ENCODE measurements around the gene MAP2.

The MAP2 gene, protein sequence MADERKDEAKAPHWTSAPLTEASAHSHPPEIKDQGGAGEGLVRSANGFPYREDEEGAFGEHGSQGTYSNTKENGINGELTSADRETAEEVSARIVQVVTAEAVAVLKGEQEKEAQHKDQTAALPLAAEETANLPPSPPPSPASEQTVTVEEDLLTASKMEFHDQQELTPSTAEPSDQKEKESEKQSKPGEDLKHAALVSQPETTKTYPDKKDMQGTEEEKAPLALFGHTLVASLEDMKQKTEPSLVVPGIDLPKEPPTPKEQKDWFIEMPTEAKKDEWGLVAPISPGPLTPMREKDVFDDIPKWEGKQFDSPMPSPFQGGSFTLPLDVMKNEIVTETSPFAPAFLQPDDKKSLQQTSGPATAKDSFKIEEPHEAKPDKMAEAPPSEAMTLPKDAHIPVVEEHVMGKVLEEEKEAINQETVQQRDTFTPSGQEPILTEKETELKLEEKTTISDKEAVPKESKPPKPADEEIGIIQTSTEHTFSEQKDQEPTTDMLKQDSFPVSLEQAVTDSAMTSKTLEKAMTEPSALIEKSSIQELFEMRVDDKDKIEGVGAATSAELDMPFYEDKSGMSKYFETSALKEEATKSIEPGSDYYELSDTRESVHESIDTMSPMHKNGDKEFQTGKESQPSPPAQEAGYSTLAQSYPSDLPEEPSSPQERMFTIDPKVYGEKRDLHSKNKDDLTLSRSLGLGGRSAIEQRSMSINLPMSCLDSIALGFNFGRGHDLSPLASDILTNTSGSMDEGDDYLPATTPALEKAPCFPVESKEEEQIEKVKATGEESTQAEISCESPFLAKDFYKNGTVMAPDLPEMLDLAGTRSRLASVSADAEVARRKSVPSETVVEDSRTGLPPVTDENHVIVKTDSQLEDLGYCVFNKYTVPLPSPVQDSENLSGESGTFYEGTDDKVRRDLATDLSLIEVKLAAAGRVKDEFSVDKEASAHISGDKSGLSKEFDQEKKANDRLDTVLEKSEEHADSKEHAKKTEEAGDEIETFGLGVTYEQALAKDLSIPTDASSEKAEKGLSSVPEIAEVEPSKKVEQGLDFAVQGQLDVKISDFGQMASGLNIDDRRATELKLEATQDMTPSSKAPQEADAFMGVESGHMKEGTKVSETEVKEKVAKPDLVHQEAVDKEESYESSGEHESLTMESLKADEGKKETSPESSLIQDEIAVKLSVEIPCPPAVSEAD (N-terminal part only)

DNA sequence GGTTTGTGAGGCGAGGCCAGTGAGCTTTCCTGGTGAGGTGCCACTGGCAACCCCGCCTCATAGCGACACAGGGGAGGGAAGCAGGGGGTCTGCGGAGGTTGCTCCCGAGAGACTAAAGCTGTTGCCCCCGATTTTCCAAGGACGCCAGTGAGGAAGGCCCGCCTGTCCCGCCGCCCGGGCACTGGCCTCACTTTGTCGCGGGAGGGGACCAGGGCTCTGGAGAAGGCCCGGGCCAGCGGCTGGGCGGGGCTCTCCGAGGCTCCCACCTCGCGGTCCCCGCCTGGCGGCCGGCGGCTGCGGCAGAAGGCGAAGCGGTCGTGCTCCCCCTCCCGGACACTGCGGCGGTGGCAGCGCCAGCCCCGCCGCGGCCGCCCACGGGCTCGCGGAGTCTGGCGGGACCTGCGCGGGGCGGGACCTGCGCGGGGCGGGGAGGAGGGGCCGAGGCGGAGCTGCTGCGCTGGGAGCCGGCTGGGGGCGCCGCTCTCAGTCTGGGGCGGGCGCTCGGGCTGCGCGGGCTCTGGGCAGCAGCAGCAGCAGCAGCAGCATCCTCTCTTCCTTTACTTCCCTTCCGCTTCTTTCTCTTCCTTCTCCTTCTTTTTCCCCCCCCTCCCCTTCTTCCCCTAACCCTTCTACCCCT lies at the start of gene MAP2:
TSS of gene MAP2 (plus strand) at position 486 of the 637 bp plus-strand sequence. CDS start 229,124 bp downstream, outside the sequence.
- DNase-seq (ENCODE audit: low read depth): peak; percentile 22

DNA sequence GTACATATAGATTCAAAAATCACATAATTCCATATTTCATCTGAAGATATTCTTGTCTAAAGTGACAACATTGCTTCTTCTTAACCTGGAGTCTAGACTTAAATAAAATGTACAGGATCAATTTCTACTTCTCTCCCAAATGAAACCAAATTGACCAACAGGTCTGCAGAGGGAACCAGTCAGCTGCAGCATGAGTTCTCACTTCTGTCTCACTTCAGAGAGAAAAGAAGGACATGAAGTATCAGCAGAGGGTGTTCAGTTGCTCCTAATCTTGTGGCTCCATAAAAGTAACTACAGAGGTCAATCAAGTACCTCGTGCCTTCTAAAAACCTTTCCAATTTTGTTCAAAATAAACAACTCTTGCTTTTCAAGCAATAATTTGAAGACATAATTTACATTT lies 47.2 kb upstream of the MAP2 start:
- DNase-seq (ENCODE audit: low read depth): no peak

DNA sequence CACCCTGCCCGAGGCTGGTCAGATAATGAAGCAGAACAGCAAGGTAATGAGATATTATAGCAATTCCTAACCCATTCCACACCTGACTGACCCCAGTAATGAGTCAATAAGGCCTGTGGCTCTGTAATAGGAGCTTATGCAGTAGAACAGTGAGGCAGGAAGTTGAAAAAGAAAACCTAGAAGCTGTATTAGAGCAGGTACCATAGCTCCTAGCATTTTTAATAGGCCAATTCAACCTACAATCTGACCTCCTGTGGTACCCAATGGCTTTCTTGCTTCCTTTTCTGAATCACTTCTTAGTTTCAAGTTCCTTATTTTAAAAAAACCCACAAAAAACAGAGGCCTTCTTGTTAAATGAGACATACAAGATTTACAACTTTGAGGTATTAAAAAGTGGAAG lies 43.6 kb upstream of the MAP2 start:
- DNase-seq (ENCODE audit: low read depth): no peak

DNA sequence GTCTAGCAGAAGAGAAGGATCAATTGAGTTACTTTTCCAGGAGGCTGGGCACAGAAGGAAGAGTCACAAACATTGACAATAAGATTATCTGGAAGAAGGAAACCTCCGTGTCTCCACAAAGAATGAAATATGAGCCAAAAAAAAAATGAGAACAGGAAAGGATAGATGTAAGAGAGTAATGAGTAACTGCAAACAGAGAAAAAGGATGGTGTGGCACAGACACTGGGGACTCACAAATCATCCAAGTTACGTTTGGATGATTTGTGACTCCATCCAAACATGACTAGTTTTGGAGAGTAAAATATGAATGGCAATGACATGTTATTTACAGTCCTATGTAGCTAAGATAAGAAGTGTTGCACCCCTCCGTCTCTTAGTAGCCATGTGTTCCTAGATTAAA lies 42.8 kb upstream of the MAP2 start:
- no peak for DNase-seq (ENCODE audit: low read depth)

DNA sequence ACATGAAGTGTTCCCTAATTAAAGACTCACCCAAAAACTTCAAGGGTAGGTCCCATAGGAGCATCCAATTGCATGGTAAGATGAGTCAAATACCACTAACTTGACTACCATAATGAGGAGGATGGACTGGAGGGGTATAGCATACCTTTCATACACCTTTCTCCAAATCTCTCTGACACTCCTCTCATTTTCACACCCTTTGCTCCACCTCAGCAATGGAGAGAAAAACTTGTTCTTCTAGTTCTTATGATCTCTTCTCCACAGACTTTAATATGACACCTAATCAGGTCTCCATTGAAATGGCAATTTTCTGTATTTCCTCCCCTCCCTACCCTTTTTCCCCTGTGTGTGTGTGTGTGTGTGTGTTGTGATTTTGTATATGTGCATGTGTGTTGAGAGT lies 41.1 kb upstream of the MAP2 start:
- no peak for DNase-seq (ENCODE audit: low read depth)

DNA sequence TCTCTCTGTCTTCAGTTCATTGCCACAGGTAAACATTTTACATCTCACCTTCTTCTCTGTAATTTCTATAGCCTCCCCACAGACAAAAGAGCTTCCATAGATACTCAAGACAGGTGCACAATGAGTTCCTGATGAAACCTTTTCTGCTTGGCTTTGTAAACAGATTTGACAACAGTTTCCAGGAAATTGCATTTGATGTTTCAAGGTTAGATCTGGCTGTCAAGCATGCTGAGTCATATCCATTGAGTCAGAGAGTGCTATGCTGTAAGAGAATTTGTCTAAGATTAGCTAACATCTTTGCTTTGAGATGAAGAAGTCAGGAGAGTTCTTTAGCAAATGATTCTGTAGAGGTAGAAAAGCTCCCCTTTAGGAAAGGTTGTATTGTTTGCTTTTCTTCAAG lies 40.6 kb upstream of the MAP2 start:
- DNase-seq (ENCODE audit: low read depth): no peak

DNA sequence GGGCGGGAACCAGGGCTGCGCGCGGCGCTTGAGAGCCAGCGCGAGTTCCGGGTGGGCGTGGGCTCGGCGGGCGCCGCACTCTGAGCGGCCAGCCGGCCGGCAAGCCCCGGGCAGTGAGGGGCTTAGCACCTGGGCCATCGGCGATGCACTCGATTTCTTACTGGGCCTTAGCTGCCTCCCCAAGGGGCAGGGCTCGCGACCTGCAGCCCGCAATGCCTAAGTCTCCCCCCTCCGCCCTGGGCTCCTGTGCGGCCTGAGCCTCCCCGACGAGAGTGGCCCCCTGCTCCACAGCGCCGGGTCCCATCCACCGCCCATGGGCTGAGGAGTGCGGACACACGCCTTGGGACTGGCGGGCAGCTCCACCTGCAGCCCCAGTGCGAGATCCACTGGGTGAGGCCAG lies 36.5 kb upstream of the MAP2 start:
- DNase-seq (ENCODE audit: low read depth): no peak

DNA sequence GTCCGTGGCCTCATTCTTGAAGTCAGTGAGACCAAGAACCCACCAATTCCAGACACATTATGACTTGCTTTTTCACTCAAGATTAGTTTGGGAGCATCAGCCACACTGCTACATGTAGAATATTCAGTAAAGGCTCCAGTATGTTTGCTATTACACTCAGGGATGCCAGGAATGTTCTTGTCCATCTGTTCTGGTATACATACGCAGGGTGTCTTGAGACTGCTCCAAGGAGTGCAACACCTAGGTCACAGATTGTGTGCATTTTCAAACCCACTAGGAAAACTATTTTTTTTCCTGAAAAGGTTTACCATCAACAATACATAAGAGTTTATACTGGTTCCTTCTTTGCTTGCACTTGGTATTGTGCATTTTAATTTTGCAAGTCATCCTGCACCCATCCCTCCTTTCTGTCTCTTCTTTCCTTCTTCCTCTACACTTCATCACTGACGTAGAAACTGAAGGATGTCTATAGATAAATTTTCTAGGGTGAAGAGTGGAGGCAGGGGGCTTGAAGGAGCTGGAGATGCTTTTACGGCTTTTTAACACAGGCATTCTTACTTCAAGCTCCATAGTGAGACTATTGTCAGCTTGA lies 35.3 kb upstream of the MAP2 start:
- DNase-seq (ENCODE audit: low read depth): no peak

DNA sequence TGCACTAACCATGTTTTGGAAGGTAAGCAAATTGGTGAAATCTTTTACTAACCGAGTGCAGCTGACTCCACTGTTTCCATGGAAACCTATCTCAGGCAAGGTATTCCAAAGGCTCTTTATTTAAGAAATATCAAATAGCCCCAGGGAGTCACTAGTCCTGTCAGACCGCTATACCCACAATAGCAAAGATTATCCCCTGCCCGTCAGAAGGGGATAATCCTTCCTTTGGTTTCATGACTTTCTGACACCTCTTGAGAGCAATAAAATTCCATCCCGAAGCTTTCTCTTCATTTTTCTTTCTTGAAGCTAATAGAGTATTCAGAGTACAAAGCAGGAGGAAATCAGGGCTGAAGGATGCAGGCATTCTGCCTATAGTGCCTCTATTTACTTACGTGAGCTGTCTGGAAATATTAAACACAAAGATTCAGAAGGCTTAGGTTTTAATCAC lies 34.7 kb upstream of the MAP2 start:
- DNase-seq (ENCODE audit: low read depth): no peak

DNA sequence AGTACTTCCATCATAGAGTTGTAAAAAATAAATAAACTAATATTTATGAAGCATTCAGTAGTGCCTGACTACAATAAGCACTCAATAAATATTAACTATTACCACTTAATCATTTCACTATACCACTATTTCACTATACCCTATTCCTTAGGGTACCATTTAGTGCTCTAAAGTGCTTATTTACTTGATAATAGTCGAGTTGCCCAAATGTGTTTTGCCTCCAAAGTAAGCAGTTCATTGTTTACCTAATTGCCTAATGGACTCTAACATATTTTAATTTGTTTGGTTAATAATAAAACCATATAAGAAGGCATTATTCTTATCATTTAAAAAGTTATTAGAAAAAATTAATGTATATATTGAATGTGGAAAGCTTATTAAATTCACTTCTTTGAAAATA lies 33.0 kb upstream of the MAP2 start:
- DNase-seq (ENCODE audit: low read depth): no peak

DNA sequence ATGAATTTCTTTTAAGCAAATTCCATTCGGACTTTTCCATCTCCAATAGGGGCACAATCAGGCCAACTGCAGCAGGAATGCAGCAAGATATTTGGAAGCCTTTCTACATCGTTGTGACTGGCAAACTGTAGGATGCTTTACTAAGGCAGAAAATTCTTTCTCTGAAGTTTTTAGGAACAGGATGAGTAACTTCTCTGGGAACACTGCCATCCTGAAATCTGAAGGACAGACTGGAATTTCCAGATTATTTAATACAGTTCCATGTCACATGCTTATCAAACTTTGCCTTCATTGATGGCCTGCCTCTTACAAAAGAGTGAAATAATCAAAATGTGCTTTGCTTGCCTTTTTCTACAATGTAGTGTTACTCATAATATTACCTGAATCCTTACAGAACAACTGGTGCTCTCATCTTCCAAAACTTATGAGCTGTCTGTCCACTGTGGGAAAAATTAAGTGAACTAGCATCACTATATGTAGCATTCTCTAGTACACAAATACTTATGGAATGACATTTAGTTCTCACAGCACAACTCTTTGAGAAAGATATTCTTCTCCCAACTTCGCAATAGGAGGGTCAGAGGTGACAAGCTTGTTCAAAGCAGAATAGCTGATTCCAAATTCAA lies 32.0 kb upstream of the MAP2 start:
- no peak for DNase-seq (ENCODE audit: low read depth)

DNA sequence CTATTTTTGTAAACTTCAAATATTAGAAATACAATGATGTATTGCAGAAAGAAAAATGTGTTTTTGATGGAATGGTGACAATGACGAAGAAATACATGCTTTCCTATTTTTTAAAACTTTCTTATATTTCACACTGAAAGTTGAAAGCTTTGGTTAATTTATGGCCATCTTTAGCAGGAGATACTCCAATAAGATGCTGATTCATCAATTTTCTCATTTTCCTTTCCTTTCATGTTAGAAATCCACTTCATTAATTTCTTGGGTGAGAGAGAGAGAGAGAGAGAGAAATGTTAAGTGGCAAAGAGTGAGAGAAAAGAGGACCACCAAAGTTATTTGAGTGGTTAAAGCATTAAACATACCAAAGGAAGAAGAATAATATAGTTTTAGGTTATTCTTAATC lies 28.6 kb upstream of the MAP2 start:
- DNase-seq (ENCODE audit: low read depth): no peak

DNA sequence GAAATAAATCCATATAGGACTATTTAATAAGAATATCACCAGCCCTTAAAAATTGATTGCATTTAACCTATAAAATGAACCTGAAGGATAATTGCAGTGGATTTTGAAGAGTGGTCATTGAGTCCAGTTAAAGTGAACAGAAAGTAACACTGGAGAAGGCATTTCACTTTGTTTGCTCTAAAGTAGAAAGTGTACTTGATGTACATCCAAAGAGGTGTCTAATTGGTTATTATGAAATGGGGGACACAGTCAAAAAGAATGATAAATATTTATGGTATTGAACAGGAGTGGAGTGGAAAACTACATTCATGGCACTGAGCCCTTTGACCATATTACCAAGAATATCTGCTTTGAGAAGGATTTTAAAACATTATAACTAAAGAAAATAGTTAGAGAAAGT lies 28.2 kb upstream of the MAP2 start:
- no peak for DNase-seq (ENCODE audit: low read depth)

DNA sequence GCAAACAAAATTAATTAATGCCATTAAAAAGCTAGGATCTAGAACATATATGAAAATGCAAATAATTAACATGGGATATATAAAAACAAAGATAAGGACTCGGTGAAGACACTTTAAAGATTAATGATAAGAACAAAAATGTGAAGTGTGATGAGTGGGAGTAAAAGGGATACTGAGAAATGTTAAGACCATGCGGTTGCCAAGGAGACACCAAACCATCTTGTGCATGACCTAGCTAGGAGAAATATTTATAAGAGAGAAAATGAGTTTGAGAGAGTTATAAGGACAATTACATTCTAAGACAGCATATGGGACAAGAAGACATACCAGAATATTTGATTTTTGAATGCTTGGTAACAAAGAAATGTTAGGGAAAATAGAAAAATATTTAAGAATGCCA lies 25.4 kb upstream of the MAP2 start:
- DNase-seq (ENCODE audit: low read depth): no peak

DNA sequence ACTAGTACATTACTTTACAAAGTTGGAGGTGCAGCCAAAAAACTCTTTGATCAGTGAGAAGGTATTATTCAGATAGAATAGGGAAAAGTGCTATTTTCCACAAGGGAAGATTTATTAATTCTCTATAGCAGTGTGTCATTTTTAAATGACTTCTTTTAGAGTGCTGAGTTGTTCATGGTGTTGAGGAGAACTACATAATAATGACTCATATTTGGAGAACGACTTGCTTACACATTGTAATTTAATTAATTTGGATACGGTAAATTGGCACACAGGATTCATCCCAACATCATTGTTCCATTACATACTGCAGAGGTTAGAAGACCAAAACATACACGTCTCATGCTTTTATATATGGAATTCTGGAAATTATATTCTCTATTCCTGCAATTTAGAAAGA lies 22.1 kb upstream of the MAP2 start:
- no peak for DNase-seq (ENCODE audit: low read depth)

DNA sequence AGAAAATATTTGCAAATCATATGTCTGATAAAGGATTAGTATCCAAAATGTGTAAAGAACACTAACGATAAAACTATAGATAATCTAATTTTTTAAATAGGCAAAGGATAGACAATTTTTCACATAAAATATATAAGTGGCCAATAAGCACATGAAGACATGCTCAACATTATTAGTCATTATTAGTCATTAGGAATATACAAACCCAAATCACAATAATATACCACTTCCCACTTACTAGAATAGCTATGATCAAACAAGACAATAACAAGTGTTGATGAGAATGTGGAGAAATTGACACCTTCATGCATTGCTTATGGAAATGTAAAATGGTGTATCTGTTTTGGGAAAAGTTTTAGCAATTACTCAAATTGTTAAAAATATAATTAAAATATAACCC lies 12.6 kb upstream of the MAP2 start:
- DNase-seq (ENCODE audit: low read depth): no peak

DNA sequence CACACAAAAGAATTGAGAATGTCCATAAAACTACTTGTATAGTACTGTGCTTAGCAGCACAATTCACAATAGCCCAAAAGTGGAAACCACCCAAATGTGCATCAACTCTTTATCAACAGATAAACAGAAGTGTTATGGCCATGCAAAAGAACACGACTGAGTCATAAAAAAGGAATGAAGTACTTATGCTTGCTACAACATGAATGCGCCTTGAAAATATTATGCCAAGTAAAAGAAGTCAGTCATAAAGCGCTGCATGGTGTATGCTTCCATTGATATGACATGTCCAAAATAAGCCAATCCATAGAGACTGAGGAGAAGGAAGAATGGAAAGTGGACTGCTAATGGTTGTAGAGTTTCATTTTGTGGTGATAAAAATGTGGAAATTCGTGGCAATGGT lies 12.1 kb upstream of the MAP2 start:
- no peak for DNase-seq (ENCODE audit: low read depth)

DNA sequence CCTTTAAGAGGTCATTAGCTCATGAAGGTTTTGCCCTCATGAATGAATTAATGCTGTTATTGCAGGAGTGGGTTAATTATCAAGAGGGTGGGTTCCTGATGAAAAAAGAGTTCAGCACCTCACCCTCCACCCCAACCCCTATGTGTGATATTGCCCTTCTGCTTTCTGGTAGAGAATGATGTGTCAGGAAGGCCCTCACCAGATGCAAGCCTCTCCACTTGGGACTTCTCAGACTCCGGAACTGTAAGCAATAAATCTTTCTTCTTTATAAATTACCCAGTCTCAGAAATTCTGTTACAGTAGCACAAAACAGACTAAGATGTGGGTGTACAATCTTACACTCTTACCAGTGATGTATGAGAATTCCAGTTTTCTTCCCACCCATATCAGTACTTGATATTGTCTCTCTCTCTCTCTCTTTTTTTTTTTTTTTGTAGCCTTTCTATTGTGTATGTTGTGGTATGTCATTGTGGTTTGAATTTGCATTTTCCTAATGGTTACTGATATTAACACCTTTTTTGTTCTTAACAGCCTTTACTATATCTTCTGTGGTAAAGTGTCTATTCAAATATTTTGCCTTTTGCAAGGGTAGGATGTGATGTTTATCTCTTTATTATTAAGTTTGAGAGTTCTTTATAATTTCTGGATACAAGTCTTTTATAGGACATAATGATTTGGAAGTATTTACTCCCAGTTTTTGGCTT lies 10.4 kb upstream of the MAP2 start:
- DNase-seq (ENCODE audit: low read depth): no peak

DNA sequence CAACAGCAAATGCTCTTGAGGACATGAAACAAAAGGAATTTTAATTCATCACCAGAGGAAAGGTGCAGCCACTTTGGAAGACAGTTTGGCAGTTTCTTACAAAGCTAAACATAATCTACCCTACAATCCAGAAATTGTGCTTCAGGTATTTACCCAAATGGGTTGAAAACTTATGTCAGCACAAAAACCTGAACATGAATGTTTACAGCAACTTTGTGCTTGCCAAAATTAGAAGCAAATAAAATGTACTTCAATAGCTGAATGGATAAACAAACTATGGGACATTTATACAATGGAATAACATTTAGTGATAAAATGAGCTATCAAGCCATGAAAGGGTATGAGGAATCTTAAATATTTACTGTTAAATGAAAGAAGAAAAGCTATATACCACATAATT lies 6.9 kb upstream of the MAP2 start:
- DNase-seq (ENCODE audit: low read depth): no peak

DNA sequence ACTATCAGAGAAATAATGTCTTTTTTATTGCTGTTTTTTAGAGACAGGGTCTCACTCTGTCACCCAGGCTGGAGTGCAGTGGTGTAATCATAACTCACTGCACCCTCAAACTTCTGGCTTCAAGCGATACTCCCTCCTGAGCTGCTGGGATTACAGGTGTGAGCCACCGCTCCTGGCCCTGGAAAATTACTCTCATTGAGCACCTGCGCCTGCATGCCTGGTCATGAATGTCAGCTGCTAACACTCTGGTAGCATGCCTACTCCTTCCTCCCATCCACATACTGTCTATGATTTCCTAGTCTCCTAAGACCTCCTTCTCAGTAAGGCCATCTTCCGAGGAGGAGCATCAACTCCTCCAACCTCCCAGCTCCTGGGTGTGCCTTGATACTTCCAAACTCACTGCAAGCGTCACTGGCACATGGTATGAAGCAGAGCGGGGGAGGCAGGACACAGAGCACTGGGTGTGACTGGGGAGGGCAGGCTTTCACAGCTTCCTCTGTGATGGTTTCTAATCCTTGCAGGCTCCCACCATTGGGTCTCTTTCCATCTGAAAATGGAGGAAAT lies 1.6 kb upstream of the MAP2 start:
- no peak for DNase-seq (ENCODE audit: low read depth)

Measured in stimulated activated CD8-positive, alpha-beta memory T cell treated with anti-CD3 and anti-CD28 coated beads, Interleukin-15, amount 100 ng/mL, for 24 hours (primary cell).